Stomach (tissue), 9 donors: ENCODE results near the gene CACNA2D2. TPM values are rescaled to one million over a fixed set of nuclear protein-coding genes. Genes with fewer than 3 reads are reported as not detected.
A peak's percentile ranks its signal among the peaks of the same experiment; 100 is the strongest.

Source experiments
- DNase-seq, 2 donors: peaks; one replicate each; pipeline versions ENCODE4 v3.0.0 to v3.0.0-alpha.2; 2013 to 2019
- H3K27ac ChIP-seq, 5 donors: fragments of 200-600 bp in 4 of 5; sonication (generic) in 4 of 5; one replicate each; pipeline ENCODE4 v1.5.1; 2013 to 2019; ENCODE audit warnings: mild to moderate bottlenecking in 1 of 5, moderate library complexity in 1 of 5
- H3K27me3 ChIP-seq, 3 donors: fragments of 200-600 bp; sonication (generic); one replicate each; pipeline ENCODE4 v1.5.1; 2017 to 2019; ENCODE audit warnings: mixed run types in 1 of 3
- H3K36me3 ChIP-seq, 4 donors: fragments of 200-600 bp; sonication (generic); 1 replicate in 3 of 4; 2 replicates in 1 of 4; pipeline ENCODE4 v1.5.1; 2016 to 2019
- H3K4me1 ChIP-seq, 4 donors: fragments of 200-600 bp; sonication (generic); one replicate each; pipeline ENCODE4 v1.5.1; 2016 to 2019
- H3K4me3 ChIP-seq, 4 donors: fragments of 200-600 bp; sonication (generic) in 3 of 4; one replicate each; pipeline ENCODE4 v1.5.1; 2016 to 2019; ENCODE audit warnings: mild to moderate bottlenecking in 1 of 4
- H3K9me3 ChIP-seq, 4 donors: fragments of 200-600 bp; sonication (generic); one replicate each; pipeline ENCODE4 v1.5.1; 2016 to 2019
- EP300 ChIP-seq: sonication (generic); formaldehyde crosslinking; IDR thresholded peaks from one replicate; pipeline ENCODE4 v1.6.1; 2017; ENCODE audit warnings: antibody characterized with exemption
- POLR2A ChIP-seq, 4 donors: fragments of 450-650 bp; IDR thresholded peaks; one replicate each; pipeline ENCODE4 v1.6.1; 2016; ENCODE audit warnings: antibody characterized with exemption in 4 of 4, control low read depth in 2 of 4, mild to moderate bottlenecking in 1 of 4, moderate library complexity in 1 of 4
- POLR2AphosphoS5 ChIP-seq, 3 donors: sonication (generic); formaldehyde crosslinking; IDR thresholded peaks; one replicate each; pipeline ENCODE4 v1.6.1; 2016; ENCODE audit warnings: antibody characterized with exemption in 3 of 3
- WGBS, 5 donors: extraction: QIAGEN DNeasy Blood & Tissue Kit in 3 of 5; methylation state at CpG; one replicate each; pipeline versions ENCODE4 v1.1.5 to v1.1.7; 2013 to 2018; 5-methylcytosine and 5-hydroxymethylcytosine counted together
- intact Hi-C: fragments of 100-400 bp; cut with DNase I; formaldehyde crosslinking; loops from one replicate; pipeline ENCODE4 v1.15.1; 2023; ENCODE audit warnings: low total_unique reads
- polyA plus RNA-seq, 3 donors: library from polyadenylated mRNA; stranded (reverse); fragments of 200-250 nt; gene quantifications; one replicate each; pipeline ENCODE4 v1.2.3, GENCODE V29; 2013
- total RNA-seq, 5 donors: library from RNA; depleted of rRNA; stranded (reverse); fragments of >200 nt; gene quantifications; one replicate each; pipeline versions ENCODE4 v1.1.0 to v1.2.3, GENCODE V29; 2014 to 2016
- TF ChIP-seq, protein P1 (sequence below), 7 experiments: fragments of 450-650 bp in 4 of 7; fragments of 200-600 bp in 3 of 7; sonication (generic) in 3 of 7; IDR thresholded peaks; one replicate each; pipeline ENCODE4 v1.5.1; 2016 to 2019; ENCODE audit warnings: antibody characterized with exemption in 7 of 7, control low read depth in 2 of 7, mild to moderate bottlenecking in 1 of 7
- donor health status: healthy with polysubstance abuse.
- donor health status: Bipolar disorder and iron deficiency.
- donor health status: healthy.

Gene CACNA2D2
- total and polyA plus RNA-seq, 8 donors: 0.92 to 45.8 (median 1.9) TPM

DNA sequence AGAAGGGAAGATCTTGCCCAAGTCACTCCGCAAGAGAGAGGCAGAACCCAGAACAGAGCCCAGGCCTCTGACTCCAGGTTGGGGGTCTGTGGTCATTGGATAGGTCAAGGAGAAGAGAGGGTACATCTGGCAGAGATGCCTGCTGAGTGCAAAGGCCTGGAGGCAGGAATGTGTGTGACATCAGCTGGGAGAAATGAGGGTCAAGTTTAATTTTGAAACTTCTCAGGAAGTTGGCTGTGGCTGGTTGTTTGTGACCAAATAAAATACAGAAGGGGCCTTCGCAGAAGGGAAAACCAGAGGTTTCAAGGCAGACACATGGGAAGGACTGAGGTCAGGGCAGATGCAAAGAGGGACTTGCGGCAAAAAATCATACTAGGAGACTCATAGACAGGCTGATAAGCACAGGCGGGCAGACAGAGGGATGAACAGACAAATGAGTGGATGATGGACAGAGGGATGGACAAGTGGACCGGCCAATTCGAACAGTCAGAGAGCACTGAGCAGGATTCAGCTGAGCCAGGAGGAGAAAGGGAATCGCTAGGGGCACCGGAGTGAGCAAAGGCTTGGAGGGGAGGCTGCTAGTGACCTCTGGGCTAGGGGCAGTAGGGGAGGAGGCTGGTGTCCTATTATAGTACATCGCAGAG, 28.8 kb upstream of the CACNA2D2 start:
- 81 to 88% (median 84%) methylated on average over 9 of the region's 9 CpGs for WGBS, 5 donors
- Histone ChIP-seq H3K4me3 (no peak overlapping the region), H3K4me1 (no peaks in the 10 kb centered on the region), H3K27me3 (peaks cover 0 to 31% (median 6%) of the 10 kb centered on the region in 3 donors), H3K27ac (no peak overlapping the region), H3K36me3 (no peaks in the 10 kb centered on the region), H3K9me3 (no peaks in the 10 kb centered on the region)
- intact Hi-C loops: loop anchor here (10.0 kb wide), 1 partner anchor 157 kb away; no protein-coding TSS in a partner anchor
- no peak for TF ChIP-seq POLR2A (IDR thresholded peaks at IDR 0.05)
- no peak for DNase-seq

DNA sequence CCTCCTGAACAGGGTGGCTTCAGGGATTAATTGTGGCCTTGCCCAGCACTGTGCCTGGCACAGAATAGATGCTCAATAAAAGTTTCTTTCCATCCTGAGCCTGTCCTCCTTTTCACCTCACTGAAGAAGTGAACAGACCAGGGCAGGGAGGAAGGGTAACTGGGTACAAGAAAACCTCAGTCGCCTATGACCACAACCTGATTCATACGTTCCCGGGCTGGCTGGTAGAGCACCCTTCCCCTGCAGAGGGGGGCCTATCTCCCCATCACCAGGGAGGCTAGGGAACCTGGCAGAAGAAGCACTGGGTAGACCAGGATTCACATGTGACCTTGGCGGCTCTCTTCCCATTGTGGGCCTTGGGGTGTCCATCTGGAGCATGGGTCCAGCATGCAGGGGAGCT, 27.8 kb upstream of the CACNA2D2 start:
- intact Hi-C loops: loop anchor here (10.0 kb wide), 1 partner anchor 156 kb away; no protein-coding TSS in a partner anchor
- no peak for DNase-seq
- 88 to 97% (median 93%) methylated on average over 4 of the region's 4 CpGs for WGBS, 5 donors

DNA sequence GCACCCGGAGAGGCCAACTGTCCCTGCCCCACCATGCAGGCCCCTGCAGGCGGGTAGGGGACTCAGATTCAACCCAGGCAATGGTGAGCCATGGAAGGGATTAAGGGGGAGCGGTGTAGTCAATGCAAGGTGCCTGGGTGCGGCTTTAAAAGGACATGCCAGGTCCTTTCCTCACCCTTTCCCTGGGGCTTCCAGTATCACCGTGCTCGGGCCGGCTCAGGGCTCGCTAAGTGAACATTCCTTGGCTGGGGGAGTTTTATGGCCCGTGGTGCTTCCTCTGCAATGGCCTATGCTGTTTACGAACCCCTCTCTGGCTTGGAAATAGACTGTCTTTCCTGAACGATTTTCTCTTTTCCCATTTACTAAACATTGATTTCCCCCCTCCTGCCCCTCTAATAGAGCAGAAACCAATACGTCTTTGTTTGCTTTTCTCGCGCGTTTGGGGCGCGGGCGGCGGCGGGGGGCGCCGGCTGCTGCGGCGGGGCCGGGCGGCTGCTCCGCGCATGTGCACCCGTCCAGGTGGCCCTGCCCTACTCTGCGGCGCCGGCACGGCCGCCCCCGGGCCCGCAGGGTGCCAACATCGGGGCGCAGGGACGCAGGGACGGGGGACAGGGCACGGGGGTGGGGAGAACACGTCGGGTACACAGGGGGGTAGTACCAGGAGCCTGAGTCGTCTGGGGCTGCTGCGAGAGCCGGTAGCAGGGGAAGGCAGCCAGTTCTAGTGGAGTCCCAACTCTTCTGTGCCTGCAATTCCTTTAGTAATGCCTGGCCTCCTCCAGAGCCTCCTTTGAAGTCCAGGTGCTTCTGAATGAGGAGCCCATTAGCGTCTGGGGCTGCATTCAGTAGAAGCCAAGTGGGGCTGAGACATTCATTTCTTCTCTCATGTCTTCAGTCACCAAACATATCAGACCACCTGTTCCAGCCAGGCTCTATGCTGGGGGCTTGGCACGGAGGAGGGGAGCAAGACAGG, 26.9 kb upstream of the CACNA2D2 start:
- H3K4me1 ChIP-seq: no peaks in the 10 kb centered on the region
- H3K27ac ChIP-seq: no peak overlapping the region
- intact Hi-C loops: loop anchor here (10.0 kb wide), 1 partner anchor 155 kb away; no protein-coding TSS in a partner anchor
- no peak for TF ChIP-seq POLR2A (IDR thresholded peaks at IDR 0.05)
- TF ChIP-seq, protein P1, sequence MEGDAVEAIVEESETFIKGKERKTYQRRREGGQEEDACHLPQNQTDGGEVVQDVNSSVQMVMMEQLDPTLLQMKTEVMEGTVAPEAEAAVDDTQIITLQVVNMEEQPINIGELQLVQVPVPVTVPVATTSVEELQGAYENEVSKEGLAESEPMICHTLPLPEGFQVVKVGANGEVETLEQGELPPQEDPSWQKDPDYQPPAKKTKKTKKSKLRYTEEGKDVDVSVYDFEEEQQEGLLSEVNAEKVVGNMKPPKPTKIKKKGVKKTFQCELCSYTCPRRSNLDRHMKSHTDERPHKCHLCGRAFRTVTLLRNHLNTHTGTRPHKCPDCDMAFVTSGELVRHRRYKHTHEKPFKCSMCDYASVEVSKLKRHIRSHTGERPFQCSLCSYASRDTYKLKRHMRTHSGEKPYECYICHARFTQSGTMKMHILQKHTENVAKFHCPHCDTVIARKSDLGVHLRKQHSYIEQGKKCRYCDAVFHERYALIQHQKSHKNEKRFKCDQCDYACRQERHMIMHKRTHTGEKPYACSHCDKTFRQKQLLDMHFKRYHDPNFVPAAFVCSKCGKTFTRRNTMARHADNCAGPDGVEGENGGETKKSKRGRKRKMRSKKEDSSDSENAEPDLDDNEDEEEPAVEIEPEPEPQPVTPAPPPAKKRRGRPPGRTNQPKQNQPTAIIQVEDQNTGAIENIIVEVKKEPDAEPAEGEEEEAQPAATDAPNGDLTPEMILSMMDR (IDR thresholded peaks at IDR 0.05): no peak
- no peak for TF ChIP-seq EP300
- TF ChIP-seq POLR2AphosphoS5 (IDR thresholded peaks at IDR 0.05): no peak
- no peaks in the 10 kb centered on the region for H3K9me3 ChIP-seq
- H3K4me3 ChIP-seq: peak overlapping the region in 2 of 4 donors; percentile 15 to 22
- 12 to 22% (median 16%) methylated on average over 43 to 48 of the region's 48 CpGs for WGBS, 5 donors
- H3K27me3 ChIP-seq: peaks cover 0 to 27% (median 6%) of the 10 kb centered on the region in 3 donors
- H3K36me3 ChIP-seq: no peaks in the 10 kb centered on the region
- no peak for DNase-seq

More for the DNA sequence above, 27.8 kb upstream of the CACNA2D2 start:
- no peaks in the 10 kb centered on the region for H3K4me1 ChIP-seq
- H3K9me3 ChIP-seq: no peaks in the 10 kb centered on the region
- H3K36me3 ChIP-seq: no peaks in the 10 kb centered on the region
- no peak overlapping the region for H3K4me3 ChIP-seq
- TF ChIP-seq POLR2A (IDR thresholded peaks at IDR 0.05) (no peak), POLR2AphosphoS5 (IDR thresholded peaks at IDR 0.05) (no peak), EP300 (no peak)
- TF ChIP-seq, protein P1 (IDR thresholded peaks at IDR 0.05): no peak
- no peak overlapping the region for H3K27ac ChIP-seq
- H3K27me3 ChIP-seq: peaks cover 0 to 27% (median 6%) of the 10 kb centered on the region in 3 donors

DNA sequence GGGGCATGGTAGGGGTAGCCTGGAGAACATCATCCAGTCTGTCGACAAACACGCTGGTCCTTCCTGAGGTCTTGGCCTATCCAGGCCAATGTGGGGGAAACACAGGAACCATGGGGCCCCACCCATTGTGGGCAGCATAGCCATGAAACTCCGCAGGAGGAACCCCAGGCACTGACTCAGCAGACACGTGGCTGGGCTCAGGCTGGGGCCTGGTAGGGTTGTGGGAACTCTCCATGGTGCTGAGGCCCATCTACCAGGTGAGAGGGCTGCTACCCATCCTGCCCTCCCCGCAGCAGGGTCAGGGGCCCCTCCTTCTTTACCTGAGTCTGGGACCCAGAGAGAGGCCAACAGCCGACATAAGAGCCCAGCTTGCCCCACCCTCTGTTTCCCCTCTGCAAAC, 22.6 kb upstream of the CACNA2D2 start:
- peak; percentile 35 to 87 for DNase-seq
- Histone ChIP-seq H3K9me3 (no peaks in the 10 kb centered on the region), H3K4me3 (no peak overlapping the region), H3K27ac (no peak overlapping the region), H3K4me1 (no peaks in the 10 kb centered on the region), H3K27me3 (peaks cover 0 to 23% (median 6%) of the 10 kb centered on the region in 3 donors), H3K36me3 (no peaks in the 10 kb centered on the region)
- intact Hi-C loops: no loop called here
- TF ChIP-seq POLR2A (IDR thresholded peaks at IDR 0.05): no peak
- no peak for TF ChIP-seq EP300
- TF ChIP-seq, protein P1 (IDR thresholded peaks at IDR 0.05): no peak
- no peak for TF ChIP-seq POLR2AphosphoS5 (IDR thresholded peaks at IDR 0.05)
- WGBS, 5 donors: 28 to 33% (median 29%) methylated on average over 6 of the region's 6 CpGs
